ENCODE measurements around the gene CCDC138. TPM values are rescaled to one million over a fixed set of nuclear protein-coding genes. Genes with fewer than 3 reads are reported as not detected.

Gene CCDC138
- total RNA-seq, 4 donors from 2014 or later: 1.6 to 10.3 (median 3.2) TPM

- DNase-seq (ENCODE audit: low spot score) (no peak), ATAC-seq (ENCODE audit: low FRiP score) (no peak)
- TF ChIP-seq CTCF (IDR thresholded peaks at IDR 0.05): no peak
Measured at GRCh38 chr2:108893277-108893676, 106.7 kb downstream of the CCDC138 start.

- ATAC-seq (ENCODE audit: low FRiP score): no peak
- no peak for TF ChIP-seq CTCF (IDR thresholded peaks at IDR 0.05)
- DNase-seq (ENCODE audit: low spot score): no peak
Measured at GRCh38 chr2:108894766-108895165, 108.2 kb downstream of the CCDC138 start.

DNA sequence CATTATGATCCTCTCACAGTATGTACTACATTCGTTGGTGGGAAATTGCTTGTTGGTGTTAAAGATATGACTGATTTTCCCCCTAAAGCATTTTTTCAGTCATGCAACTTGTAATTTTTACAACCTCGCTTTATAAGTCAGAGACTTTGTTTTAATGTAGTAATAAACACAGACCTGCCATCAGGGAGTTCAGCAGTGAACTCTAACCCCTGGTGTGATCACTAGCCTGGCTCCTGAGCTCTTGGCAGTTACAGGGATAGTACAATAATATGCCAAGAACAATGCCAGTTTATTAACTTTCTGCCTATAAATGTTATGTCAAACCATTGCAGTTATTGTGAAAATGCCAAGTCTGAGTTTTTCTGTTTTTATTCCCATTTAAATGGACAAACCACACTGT, 108.6 kb downstream of the CCDC138 start:
- DNase-seq (ENCODE audit: low spot score) (no peak), ATAC-seq (ENCODE audit: low FRiP score) (no peak)
- no peak for TF ChIP-seq CTCF (IDR thresholded peaks at IDR 0.05)

- DNase-seq (ENCODE audit: low spot score) (no peak), ATAC-seq (ENCODE audit: low FRiP score) (no peak)
- TF ChIP-seq CTCF (IDR thresholded peaks at IDR 0.05): no peak
Measured at GRCh38 chr2:108896741-108897140, 110.2 kb downstream of the CCDC138 start.

DNA sequence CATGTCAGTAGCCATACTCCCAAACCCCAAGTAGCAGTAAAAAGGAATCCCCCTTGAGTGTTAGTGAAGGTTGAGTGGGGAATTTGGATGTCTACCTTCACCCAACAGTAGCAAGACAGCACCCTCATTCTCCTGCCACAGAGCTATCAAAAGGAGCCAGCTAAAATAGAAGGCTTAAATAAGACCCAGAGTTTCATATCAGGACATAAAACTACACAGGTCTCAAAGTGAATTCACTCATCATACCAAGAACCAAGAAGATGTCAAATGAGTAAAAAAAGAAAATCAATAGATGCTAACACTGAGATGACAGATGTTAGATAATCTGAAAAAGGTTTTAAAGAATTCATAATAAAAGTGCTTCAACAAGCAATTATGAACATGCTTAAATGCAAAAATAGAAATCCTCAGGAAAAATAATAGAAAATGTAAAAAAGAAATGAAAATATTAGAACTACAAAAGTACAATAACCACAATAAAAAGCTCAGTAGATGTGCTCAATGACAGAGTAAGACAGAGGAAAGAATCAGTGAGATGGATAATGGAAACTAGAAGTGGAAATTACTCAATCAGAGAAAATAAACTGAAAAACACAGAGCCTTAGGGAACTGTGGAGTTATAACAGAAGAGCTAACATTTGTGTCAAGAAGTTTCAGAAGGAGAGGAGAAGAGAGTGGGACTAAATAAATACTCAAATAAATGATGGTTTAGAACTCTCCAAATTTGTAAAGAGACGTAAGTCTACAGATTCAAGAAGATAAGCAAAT, 111.9 kb downstream of the CCDC138 start:
- no peak for TF ChIP-seq CTCF (IDR thresholded peaks at IDR 0.05)
- ATAC-seq (ENCODE audit: low FRiP score): no peak
- DNase-seq (ENCODE audit: low spot score): no peak

DNA sequence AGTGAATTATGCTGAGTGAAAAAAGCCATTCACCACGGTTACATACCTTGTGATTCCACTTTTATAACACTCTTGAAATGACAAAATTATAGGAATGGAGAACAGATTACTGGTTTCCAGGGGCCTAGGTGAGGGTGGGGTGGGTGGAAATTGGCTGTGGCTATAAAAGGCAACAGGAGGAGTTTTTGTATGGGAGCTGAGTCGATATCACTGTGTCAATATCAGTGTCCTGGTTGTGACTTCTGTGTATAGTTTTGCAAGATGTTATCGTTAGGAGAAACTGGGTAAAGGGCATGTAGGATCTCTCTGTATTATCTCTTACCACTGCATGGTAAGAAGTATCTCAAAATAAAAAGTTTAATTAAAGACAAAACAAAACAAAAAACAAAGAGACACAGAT, 118.1 kb downstream of the CCDC138 start:
- TF ChIP-seq CTCF (IDR thresholded peaks at IDR 0.05): no peak
- DNase-seq (ENCODE audit: low spot score): no peak
- no peak for ATAC-seq (ENCODE audit: low FRiP score)

DNA sequence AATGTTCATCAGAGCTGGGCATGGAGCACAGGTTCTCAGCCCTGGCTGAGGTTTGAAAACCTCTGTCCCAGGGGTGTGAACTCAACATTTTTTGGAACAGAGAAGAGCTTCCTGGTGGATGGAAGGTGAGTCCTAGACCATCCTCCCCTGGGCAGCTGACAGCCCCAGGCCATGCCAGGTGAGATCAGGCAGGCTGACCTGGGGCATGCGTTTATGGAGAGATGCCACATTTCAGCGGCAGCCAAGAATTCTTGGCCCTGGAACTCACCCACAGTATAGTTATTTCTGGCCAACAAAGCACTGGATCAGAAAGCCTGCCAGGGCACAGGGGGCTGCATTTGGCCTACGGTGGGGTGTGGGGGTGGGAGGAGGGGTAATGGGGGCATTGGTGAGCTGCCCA, 118.6 kb downstream of the CCDC138 start:
- TF ChIP-seq CTCF (IDR thresholded peaks at IDR 0.05): no peak
- DNase-seq (ENCODE audit: low spot score): no peak
- ATAC-seq (ENCODE audit: low FRiP score): no peak

Measured in omental fat pad (tissue), 4 donors.